ENCODE measurements around the gene QSOX1. TPM values are rescaled to one million over a fixed set of nuclear protein-coding genes. Genes with fewer than 3 reads are reported as not detected.
A peak's percentile ranks its signal among the peaks of the same experiment; 100 is the strongest.

QSOX1 gene
- total and polyA plus RNA-seq, 9 of the 15 experiments (the other 6 are each of a cell fraction or from before 2014, with no cell fraction given) = 4.0 to 53.1 (median 15.0) TPM

- TF ChIP-seq E4F1 (CRISPR knock-in tag; IDR thresholded peaks at IDR 0.05; ENCODE audit: borderline replicate concordance) = no peak
- TF ChIP-seq STAT6 (CRISPR knock-in tag; IDR thresholded peaks at IDR 0.05) = no peak
- no peak for TF ChIP-seq ARNT (IDR thresholded peaks at IDR 0.05)
- no peak for TF ChIP-seq MAX (CRISPR knock-in tag; IDR thresholded peaks at IDR 0.05)
- TF ChIP-seq MTA3 (IDR thresholded peaks at IDR 0.05; ENCODE audit: borderline replicate concordance) = no peak
- no peak for TF ChIP-seq HNRNPK (IDR thresholded peaks at IDR 0.05; ENCODE audit: low read depth, low read length, poor library complexity, severe bottlenecking)
- TF ChIP-seq SNIP1 (IDR thresholded peaks at IDR 0.05; ENCODE audit: low read depth) = no peak
- no peak for TF ChIP-seq ZNF778 (CRISPR knock-in tag; IDR thresholded peaks at IDR 0.05)
- TF ChIP-seq PATZ1 (CRISPR knock-in tag; IDR thresholded peaks at IDR 0.05; ENCODE audit: borderline replicate concordance) = no peak
- no peak for TF ChIP-seq ZSCAN29 (IDR thresholded peaks at IDR 0.05)
- TF ChIP-seq ZNF592 (IDR thresholded peaks at IDR 0.05) = 0 out of 2 replicates have a peak, but pooled peaks have one; percentile 25
- no peak for TF ChIP-seq HSF4 (CRISPR knock-in tag; IDR thresholded peaks at IDR 0.05; ENCODE audit: borderline replicate concordance)
- no peak for TF ChIP-seq ZNF263 (CRISPR knock-in tag; IDR thresholded peaks at IDR 0.05; ENCODE audit: borderline replicate concordance)
- TF ChIP-seq MTA1 (IDR thresholded peaks at IDR 0.05; ENCODE audit: borderline replicate concordance) = no peak
- no peak for TF ChIP-seq ARHGAP35 (IDR thresholded peaks at IDR 0.05; ENCODE audit: partially characterized antibody)
- TF ChIP-seq THRA (IDR thresholded peaks at IDR 0.05) = no peak
Measured at GRCh38 chr1:180152588-180152987, 2.1 kb upstream of the QSOX1 start (continued).

Measured in K562 (cell line).